Measurements from ENCODE around the gene ZNF431.
"Not testable (repeated sequence)": the region's sequence is repeated elsewhere in the genome, so short reads cannot be mapped to it uniquely, and the experiment has no call there.

ZNF431 gene

GRCh38 chr19:21141787-21142464 lies at the start of gene ZNF431:
TSS of gene ZNF431 (plus strand) at chr19:21142040. CDS start at chr19:21142184, 144 bp downstream.
- DNase-seq = peak; percentile 87

DNA sequence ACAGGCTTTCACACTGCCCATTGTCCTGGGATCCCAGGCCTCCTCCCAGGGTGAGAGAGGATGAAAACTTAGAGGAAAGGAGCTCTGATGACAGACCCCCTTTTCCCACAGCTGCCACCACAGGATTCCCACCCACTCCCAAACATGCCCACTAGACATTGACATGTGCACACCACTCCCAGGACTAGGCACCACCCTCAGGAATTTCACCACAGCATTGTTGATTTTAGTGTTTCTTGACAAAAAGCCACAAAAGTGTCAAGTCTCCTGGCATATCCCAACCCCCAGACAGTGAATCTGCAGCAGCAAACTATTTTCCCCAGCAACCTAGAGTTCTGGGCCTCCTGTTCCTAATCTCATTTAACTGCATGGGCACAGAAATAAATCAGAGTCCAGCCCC lies 49.7 kb upstream of the ZNF431 start:
- DNase-seq = no peak

GRCh38 chr19:21094347-21095025 lies 47.4 kb upstream of the ZNF431 start:
- no peak for DNase-seq

- no peak for DNase-seq
Observed at GRCh38 chr19:21098291-21098690, 43.5 kb upstream of the ZNF431 start.

DNA sequence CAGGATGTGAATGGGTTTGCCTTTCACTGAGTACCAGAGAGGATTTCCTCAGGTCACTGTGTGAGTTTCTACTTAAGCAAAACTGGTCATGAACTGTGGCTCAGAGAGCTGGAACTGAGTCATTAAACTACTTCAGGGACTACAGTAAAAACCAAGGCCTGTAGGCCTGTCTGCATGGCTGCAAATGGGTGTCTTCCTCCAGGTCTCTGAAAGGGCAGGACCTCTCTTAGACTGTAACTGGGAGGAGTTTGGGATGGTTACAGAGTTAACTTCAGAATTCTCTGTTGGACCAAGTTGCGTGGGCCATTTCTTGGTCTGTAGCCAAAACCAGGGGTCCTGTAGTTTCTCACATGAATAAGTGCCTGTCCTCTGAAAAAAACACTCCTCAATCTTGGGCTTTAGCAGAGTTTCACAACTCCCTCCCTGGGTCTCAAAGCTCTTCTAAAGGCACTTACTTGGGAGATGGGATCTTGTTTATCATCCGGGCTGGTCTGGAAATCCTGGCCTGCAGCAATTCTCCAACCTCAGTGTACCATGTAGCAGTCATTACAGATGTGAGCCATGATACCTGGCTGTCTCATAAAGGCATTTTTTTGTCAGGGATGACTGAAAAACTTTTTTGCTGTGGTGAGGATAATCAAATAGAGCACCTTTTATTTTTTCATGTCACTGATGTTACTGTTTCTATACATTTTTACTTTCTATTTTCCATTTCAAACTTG lies 40.2 kb upstream of the ZNF431 start:
- no peak for DNase-seq

GRCh38 chr19:21109116-21109515 lies 32.7 kb upstream of the ZNF431 start:
- no peak for DNase-seq

GRCh38 chr19:21110183-21110582 lies 31.7 kb upstream of the ZNF431 start:
- DNase-seq = no peak

DNA sequence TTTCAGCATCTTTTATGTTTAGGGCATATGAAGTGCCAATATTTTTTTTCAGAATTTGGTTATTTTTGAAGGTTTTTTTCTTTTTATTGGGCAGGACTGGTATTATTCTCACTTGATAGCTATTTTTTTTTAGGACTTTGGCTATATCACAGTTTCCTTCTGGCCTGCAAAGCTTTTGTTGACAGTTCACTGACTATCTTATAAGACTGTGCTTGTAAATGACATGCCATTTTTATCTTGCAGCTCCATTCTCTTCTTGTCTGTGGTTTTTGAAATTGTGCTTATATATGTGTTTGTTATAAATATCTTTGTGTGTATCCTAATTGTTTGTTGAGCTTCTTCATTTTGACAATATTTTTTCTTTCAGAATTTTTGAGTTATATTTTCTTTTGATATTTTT lies 26.4 kb upstream of the ZNF431 start:
- DNase-seq = no peak

GRCh38 chr19:21117041-21117907 lies 24.6 kb upstream of the ZNF431 start:
- no peak for DNase-seq

- no peak for DNase-seq
Observed at GRCh38 chr19:21126078-21126477, 15.8 kb upstream of the ZNF431 start.

GRCh38 chr19:21127001-21127400 lies 14.8 kb upstream of the ZNF431 start:
- no peak for DNase-seq

DNA sequence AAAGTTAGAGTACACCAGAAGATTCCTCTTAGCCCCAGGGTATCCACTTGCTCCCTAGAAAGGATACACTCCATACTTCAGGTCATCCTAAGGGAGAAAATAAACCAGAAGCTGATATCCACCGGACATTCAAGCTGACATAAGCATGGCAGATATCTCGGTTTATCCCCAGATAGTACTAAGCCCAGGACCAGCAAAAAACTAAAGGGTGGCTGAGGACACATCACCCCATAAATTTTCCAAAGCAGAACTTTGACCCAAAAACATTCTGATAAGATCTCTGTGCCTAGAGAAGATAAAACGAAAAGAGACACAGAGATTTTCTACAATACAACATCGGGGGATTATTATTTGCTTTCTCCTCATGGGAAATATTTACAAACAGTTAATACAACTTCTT lies 13.9 kb upstream of the ZNF431 start:
- no peak for DNase-seq

DNA sequence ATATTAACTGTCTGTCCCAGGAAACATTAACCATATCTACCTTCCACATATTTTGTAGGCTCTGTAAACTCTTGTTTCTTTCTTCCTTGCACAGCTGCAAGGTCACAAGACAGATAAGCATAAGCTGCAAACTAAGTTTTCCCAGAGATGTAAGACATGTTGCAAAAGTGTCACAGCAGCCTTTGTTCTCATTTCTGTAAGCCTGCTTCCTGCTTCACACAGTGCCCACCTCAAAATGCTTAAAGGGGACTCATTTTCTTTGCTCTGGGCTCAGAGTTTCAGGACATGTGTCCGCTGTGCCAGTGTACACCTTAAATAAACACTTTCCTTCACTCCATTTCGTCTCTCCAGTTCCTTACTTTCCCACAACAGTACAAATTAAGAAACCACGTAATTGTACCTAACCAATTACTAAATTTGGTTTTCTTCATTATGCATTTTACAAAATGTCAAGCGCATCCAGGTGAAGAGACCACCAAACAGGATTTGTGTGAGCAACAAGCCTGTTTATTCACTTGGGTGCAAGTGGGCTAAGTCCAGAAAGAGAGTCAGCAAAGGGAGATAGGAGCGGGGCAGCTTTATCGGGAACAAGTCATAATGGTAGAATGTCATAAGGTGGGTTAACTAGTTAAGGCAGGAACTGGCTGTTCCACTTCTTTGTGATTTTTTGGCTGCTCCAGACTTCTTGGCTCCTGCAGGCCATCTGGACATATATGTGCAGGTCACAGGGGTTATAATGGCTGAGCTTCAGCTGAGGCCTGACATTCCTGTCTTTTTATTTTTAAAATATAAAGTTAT lies 12.7 kb upstream of the ZNF431 start:
- DNase-seq = no peak

GRCh38 chr19:21130097-21130775 lies 11.6 kb upstream of the ZNF431 start:
- DNase-seq = no peak

DNA sequence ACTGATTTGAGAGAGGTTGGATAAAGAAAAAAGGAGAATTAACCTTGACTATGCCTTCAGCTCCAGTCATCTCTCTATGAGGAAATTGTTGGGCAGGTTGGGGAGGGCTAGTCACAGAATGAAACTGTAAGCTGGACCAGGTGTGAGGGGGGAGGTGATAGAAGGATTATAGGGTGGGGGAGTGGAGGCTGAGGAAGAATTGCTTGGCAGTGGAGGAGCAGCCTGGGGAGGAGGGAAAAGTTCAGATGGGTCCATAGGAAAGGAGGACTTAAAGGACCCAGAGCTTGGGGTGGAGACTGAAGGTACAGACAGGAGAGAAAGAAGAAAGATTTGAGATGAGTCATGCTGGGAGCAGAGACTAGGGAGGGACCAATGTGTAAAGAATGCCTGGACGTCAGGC lies 8.2 kb upstream of the ZNF431 start:
- DNase-seq = no peak

- DNase-seq = no peak
Observed at GRCh38 chr19:21134934-21135366, 6.9 kb upstream of the ZNF431 start.

GRCh38 chr19:21135433-21135832 lies 6.4 kb upstream of the ZNF431 start:
- DNase-seq = no peak

GRCh38 chr19:21138130-21138529 lies 3.7 kb upstream of the ZNF431 start:
- DNase-seq = no peak

- DNase-seq = not testable (repeated sequence)
Observed at GRCh38 chr19:21141006-21141405, 834 bp upstream of the ZNF431 start.

GRCh38 chr19:21143428-21143827 lies 1.6 kb downstream of the ZNF431 start:
- DNase-seq = no peak

DNA sequence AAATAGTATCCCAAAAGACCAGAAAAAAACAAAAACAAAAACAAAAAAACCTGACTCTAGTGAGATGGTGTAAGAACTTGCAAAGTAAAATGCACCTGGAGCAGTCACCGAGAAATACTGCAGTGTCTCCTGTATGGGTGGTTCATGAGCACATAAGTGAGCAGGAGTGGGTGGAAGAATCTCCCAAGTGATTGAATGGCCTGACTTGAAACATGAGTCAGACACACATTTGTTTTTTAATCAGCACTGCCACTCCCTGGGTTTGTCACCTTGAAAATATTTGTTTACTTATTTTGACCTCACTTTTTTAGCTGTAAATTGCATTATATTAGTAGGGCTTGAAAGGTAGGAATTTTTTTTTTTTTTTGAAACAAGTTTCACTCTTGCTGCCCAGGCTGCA lies 2.0 kb downstream of the ZNF431 start:
- DNase-seq = no peak

DNA sequence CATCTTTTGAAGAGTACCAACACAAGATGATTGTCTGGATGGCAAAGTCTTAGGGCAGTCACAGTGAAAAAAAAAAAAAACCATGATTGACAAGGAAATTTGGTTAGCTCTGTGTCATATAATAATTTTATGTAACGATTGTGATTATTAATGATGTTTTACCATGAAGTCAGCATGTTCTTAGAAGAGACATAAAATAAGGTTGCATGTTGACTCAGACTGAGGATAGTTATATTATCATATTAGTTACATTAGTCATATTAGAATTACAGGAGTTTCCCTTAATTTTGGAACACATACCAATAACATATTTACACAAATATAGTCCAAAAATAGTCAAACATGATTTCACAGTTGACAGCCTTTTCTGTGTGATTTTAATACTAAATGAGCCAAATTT lies 5.7 kb downstream of the ZNF431 start:
- no peak for DNase-seq

All from activated naive CD4-positive, alpha-beta T cell treated with anti-CD3 and anti-CD28 coated beads, Interleukin-2, amount 50 U/mL, for 16 hours (primary cell).